H1 (cell line): ENCODE data around the gene KRTAP10-3. TPM values are rescaled to one million over a fixed set of nuclear protein-coding genes. Genes with fewer than 3 reads are reported as not detected.

ENCODE experiments used
- CTCF ChIA-PET: fragments of 300-600 bp; sonication (Branson Sonifier 250); formaldehyde crosslinking; loops from one replicate; lab custom pipeline; 2021; ENCODE audit not compliant: partially characterized antibody; lab: Charles Lee
- POLR2A ChIA-PET: fragments of 300-600 bp; sonication (Branson Sonifier 250); formaldehyde crosslinking; loops from one replicate; lab custom pipeline; 2021; ENCODE audit warnings: inconsistent platforms; ENCODE audit not compliant: partially characterized antibody; lab: Charles Lee
- DNase-seq, 2 experiments: peaks; one replicate each; pipeline versions ENCODE4 v3.0.0 to v3.0.0-alpha.2; 2010 to 2022; ENCODE audit warnings: low spot score in 2 of 2, low read depth in 1 of 2, mixed read lengths in 1 of 2
- FAIRE-seq: peaks from 2 replicates; lab custom pipeline; 2011; peaks lifted over from hg19 to GRCh38; lab: Jason Lieb, UNC
- H2AFZ ChIP-seq: 2 replicates; pipeline ENCODE4 v1.8.1; 2012; ENCODE audit warnings: low read length, inconsistent platforms
- H2AK5ac ChIP-seq: 2 replicates; pipeline ENCODE4 v1.6.1; 2013; ENCODE audit warnings: low read depth, low read length
- H2BK120ac ChIP-seq: replicated peaks from 2 replicates; pipeline ENCODE3; 2013; ENCODE audit warnings: low read depth, low read length, inconsistent platforms
- H2BK12ac ChIP-seq: 2 replicates; pipeline ENCODE4 v1.6.1; 2013; ENCODE audit warnings: low read depth, low read length
- H2BK15ac ChIP-seq: 2 replicates; pipeline ENCODE4 v1.6.1; 2013; ENCODE audit warnings: low read length
- H2BK20ac ChIP-seq: 2 replicates; pipeline ENCODE4 v1.6.1; 2013; ENCODE audit warnings: low read length
- H2BK5ac ChIP-seq: 2 replicates; pipeline ENCODE4 v1.6.1; 2013; ENCODE audit warnings: low read depth, low read length
- H3K14ac ChIP-seq: 2 replicates; pipeline ENCODE4 v1.6.1; 2013; ENCODE audit warnings: inconsistent platforms; ENCODE audit not compliant: insufficient read length
- H3K18ac ChIP-seq: 2 replicates; pipeline ENCODE4 v1.6.1; 2013; ENCODE audit warnings: low read length; ENCODE audit errors: extremely low read depth
- H3K23ac ChIP-seq: 2 replicates; pipeline ENCODE4 v1.6.1; 2013; ENCODE audit warnings: inconsistent platforms; ENCODE audit not compliant: insufficient read length
- H3K23me2 ChIP-seq: 2 replicates; pipeline ENCODE4 v1.6.1; 2013; ENCODE audit warnings: low read depth, low read length
- H3K27ac ChIP-seq: 2 replicates; pipeline ENCODE4 v1.6.1; 2011; ENCODE audit warnings: low read depth, low read length, inconsistent platforms
- H3K27me3 ChIP-seq, 4 experiments: replicated peaks in 1 of 4; 1 replicate in 1 of 4; 2 replicates in 3 of 4; pipeline versions ENCODE4 v1.6.1 to v1.8.1; 2011 to 2013; ENCODE audit warnings: low read length in 3 of 4, mild to moderate bottlenecking in 3 of 4, inconsistent platforms in 2 of 4, mixed read lengths in 2 of 4, moderate library complexity in 1 of 4; ENCODE audit not compliant: control insufficient read depth in 3 of 4, insufficient read depth in 3 of 4; ENCODE audit errors: extremely low read depth in 1 of 4
- H3K36me3 ChIP-seq, 4 experiments: 2 replicates each; pipeline versions ENCODE4 v1.6.1 to v1.8.1; 2011 to 2013; ENCODE audit warnings: mild to moderate bottlenecking in 4 of 4, low read length in 3 of 4, moderate library complexity in 2 of 4, control low read depth in 1 of 4, inconsistent platforms in 1 of 4; ENCODE audit not compliant: insufficient read depth in 4 of 4, control insufficient read depth in 2 of 4
- H3K4ac ChIP-seq: replicated peaks from 2 replicates; pipeline ENCODE3; 2013; ENCODE audit warnings: low read length, low read depth, mixed read lengths, inconsistent platforms; ENCODE audit not compliant: insufficient read length
- H3K4me1 ChIP-seq, 4 experiments: replicated peaks in 1 of 4; 1 replicate in 1 of 4; 2 replicates in 3 of 4; pipeline versions ENCODE4 v1.6.1 to v1.8.1; 2011 to 2013; ENCODE audit warnings: low read length in 3 of 4, inconsistent platforms in 2 of 4, mixed read lengths in 1 of 4; ENCODE audit not compliant: insufficient read depth in 4 of 4, control insufficient read depth in 3 of 4
- H3K4me2 ChIP-seq, 2 experiments: 2 replicates each; pipeline versions ENCODE4 v1.6.1 to v1.8.1; 2011 to 2013; ENCODE audit warnings: low read depth in 2 of 2, low read length in 2 of 2, control low read depth in 1 of 2, inconsistent platforms in 1 of 2, mild to moderate bottlenecking in 1 of 2; ENCODE audit not compliant: insufficient read depth in 1 of 2
- H3K4me3 ChIP-seq, 4 experiments: fragments of 200-600, 300-600 bp in 1 of 4; sonication (generic), shearing (Covaris generic), sonication (Bioruptor Twin) in 1 of 4; 2 replicates each; pipeline versions ENCODE4 v1.5.1 to v1.8.1; 2011 to 2016; ENCODE audit warnings: low read length in 4 of 4, low read depth in 3 of 4, control low read depth in 2 of 4, inconsistent platforms in 2 of 4, mild to moderate bottlenecking in 2 of 4, mixed read lengths in 1 of 4, moderate library complexity in 1 of 4; ENCODE audit not compliant: insufficient read depth in 2 of 4; ENCODE audit errors: extremely low read depth in 1 of 4
- H3K56ac ChIP-seq: replicated peaks from 2 replicates; pipeline ENCODE3; 2013; ENCODE audit warnings: low read depth, mild to moderate bottlenecking, mixed read lengths, low read length, inconsistent platforms; ENCODE audit not compliant: insufficient read length
- H3K79me1 ChIP-seq: 2 replicates; pipeline ENCODE4 v1.6.1; 2013; ENCODE audit warnings: low read depth, low read length, control low read depth
- H3K79me2 ChIP-seq, 2 experiments: 2 replicates each; pipeline versions ENCODE4 v1.6.1 to v1.8.1; 2012 to 2013; ENCODE audit warnings: low read length in 2 of 2, mild to moderate bottlenecking in 2 of 2, inconsistent platforms in 1 of 2; ENCODE audit not compliant: insufficient read depth in 2 of 2, control insufficient read depth in 1 of 2
- H3K9ac ChIP-seq, 4 experiments: replicated peaks in 1 of 4; 1 replicate in 1 of 4; 2 replicates in 3 of 4; pipeline versions ENCODE4 v1.6.1 to v1.8.1; 2011 to 2013; ENCODE audit warnings: low read depth in 3 of 4, low read length in 3 of 4, control low read depth in 2 of 4, mild to moderate bottlenecking in 2 of 4, moderate library complexity in 2 of 4, inconsistent platforms in 1 of 4; ENCODE audit errors: extremely low read depth in 1 of 4
- H3K9me3 ChIP-seq, 2 experiments: 2 replicates each; pipeline versions ENCODE4 v1.6.1 to v1.8.1; 2012 to 2013; ENCODE audit warnings: mild to moderate bottlenecking in 2 of 2, moderate library complexity in 2 of 2, control low read depth in 1 of 2, inconsistent platforms in 1 of 2, low read depth in 1 of 2, low read length in 1 of 2, mixed read lengths in 1 of 2; ENCODE audit not compliant: insufficient read depth in 2 of 2
- H4K20me1 ChIP-seq, 2 experiments: replicated peaks in 1 of 2; 2 replicates each; pipeline versions ENCODE3 to v1.8.1; 2011 to 2013; ENCODE audit warnings: inconsistent platforms in 2 of 2, low read length in 2 of 2, mild to moderate bottlenecking in 1 of 2; ENCODE audit not compliant: insufficient read depth in 2 of 2, control insufficient read depth in 1 of 2
- H4K5ac ChIP-seq: 2 replicates; pipeline ENCODE4 v1.6.1; 2013; ENCODE audit warnings: low read length, low read depth, mixed read lengths, inconsistent platforms; ENCODE audit not compliant: insufficient read length
- H4K8ac ChIP-seq: 2 replicates; pipeline ENCODE4 v1.8.0; 2013; ENCODE audit warnings: mild to moderate bottlenecking, moderate library complexity, low read length, inconsistent platforms; ENCODE audit not compliant: insufficient read depth; ENCODE audit errors: extremely low read depth
- H4K91ac ChIP-seq: replicated peaks from 2 replicates; pipeline ENCODE3; 2013; ENCODE audit warnings: low read length, mixed read lengths, inconsistent platforms; ENCODE audit not compliant: insufficient read length
- ASH2L ChIP-seq: fragments of 200-600, 300-600 bp; sonication (generic); IDR thresholded peaks from one replicate; pipeline ENCODE4 v1.7.1; 2017; ENCODE audit warnings: low read length
- CREB1 ChIP-seq: IDR thresholded peaks from 2 replicates; pipeline ENCODE4 v1.6.1; 2012; ENCODE audit warnings: inconsistent platforms
- E2F6 ChIP-seq: IDR thresholded peaks from 2 replicates; pipeline ENCODE4 v1.6.1; 2012; ENCODE audit warnings: inconsistent platforms
- EP300 ChIP-seq, 2 experiments: IDR thresholded peaks; 1 replicate in 1 of 2; 2 replicates in 1 of 2; pipeline ENCODE4 v1.6.1; 2011 to 2012; ENCODE audit warnings: low read depth in 2 of 2, low read length in 2 of 2, mild to moderate bottlenecking in 2 of 2, borderline replicate concordance in 1 of 2, inconsistent platforms in 1 of 2, moderate library complexity in 1 of 2
- EZH2 ChIP-seq: fragments of 200-600 bp; sonication (generic); IDR thresholded peaks from 2 replicates; pipeline ENCODE4 v1.7.1; 2012; ENCODE audit warnings: low read depth, mild to moderate bottlenecking, moderate library complexity, low read length, inconsistent platforms; ENCODE audit not compliant: severe bottlenecking
- GTF2F1 ChIP-seq: IDR thresholded peaks from 2 replicates; pipeline ENCODE4 v1.6.1; 2012; ENCODE audit warnings: low read depth, low read length, improper control_type of control experiment, borderline replicate concordance
- HDAC6 ChIP-seq: IDR thresholded peaks from one replicate; pipeline ENCODE4 v1.7.1; 2012; ENCODE audit warnings: low read depth, mild to moderate bottlenecking, inconsistent platforms, low read length, moderate library complexity
- NRF1 ChIP-seq: IDR thresholded peaks from 2 replicates; pipeline ENCODE4 v1.6.1; 2011; ENCODE audit warnings: mild to moderate bottlenecking, low read depth, low read length, improper control_type of control experiment
- PHF8 ChIP-seq: fragments of 200-600 bp; sonication (generic); conservative IDR thresholded peaks from 2 replicates; pipeline ENCODE4 v1.7.1; 2012; ENCODE audit warnings: low read depth, mild to moderate bottlenecking, inconsistent platforms, low read length, moderate library complexity
- RBBP5 ChIP-seq: IDR thresholded peaks from 2 replicates; pipeline ENCODE4 v1.7.1; 2012; ENCODE audit warnings: low read depth, mild to moderate bottlenecking, inconsistent platforms, low read length, moderate library complexity, borderline replicate concordance
- SRF ChIP-seq: IDR thresholded peaks from 2 replicates; pipeline ENCODE4 v1.6.1; 2011; ENCODE audit warnings: mild to moderate bottlenecking, low read depth, low read length, moderate library complexity
- WGBS, 2 experiments: shearing (Covaris generic) in 1 of 2; methylation state at CpG; one replicate each; pipeline versions ENCODE4 v1.1.6 to v1.1.7; 2013 to 2015; ENCODE audit warnings: low lambda C conversion rate in 2 of 2, mixed read lengths in 2 of 2, inconsistent platforms in 1 of 2, low coverage in 1 of 2, missing lambda C conversion rate in 1 of 2; ENCODE audit not compliant: insufficient replicate concordance in 2 of 2, insufficient coverage in 1 of 2, insufficient read length in 1 of 2; ENCODE audit errors: extremely low coverage in 1 of 2, missing lambda C conversion rate in 1 of 2; 5-methylcytosine and 5-hydroxymethylcytosine counted together
- polyA plus RNA-seq, 7 experiments: library from polyadenylated mRNA; depleted of rRNA in 3 of 7; stranded (reverse) in 5 of 7; unstranded in 2 of 7; fragments of >200 nt in 5 of 7; fragments of 200-250 nt in 2 of 7; gene quantifications; 1 replicate in 5 of 7; 2 replicates in 1 of 7; 4 replicates in 1 of 7; pipeline versions ENCODE4 v1.2.1 to v1.2.3, GENCODE V29; 2011 to 2013; ENCODE audit warnings: missing spikeins in 2 of 7, mixed read lengths in 2 of 7
- total RNA-seq: library from RNA; stranded (reverse); fragmentation: NEBNext Ultra II Directional; extraction: Animal tissue kit (Norgen Biotek cat#: 25700); gene quantifications from 2 replicates; pipeline ENCODE4 v1.2.1, GENCODE V29; 2021
- TF ChIP-seq, protein P1 (sequence below): IDR thresholded peaks from 2 replicates; pipeline ENCODE4 v1.6.1; 2011; ENCODE audit warnings: low read length, improper control_type of control experiment

Gene KRTAP10-3
- total and polyA plus RNA-seq, 2 of the 8 experiments (the other 6 are each of a cell fraction or from before 2014, with no cell fraction given): not detected

- no peaks in the 10 kb centered on the region; a peak in 1 of 7 replicates for H3K4me1 ChIP-seq
- ChIA-PET CTCF (no interaction called here), POLR2A (no interaction called here)
- H4K20me1 ChIP-seq: no peaks in the 10 kb centered on the region
- H3K36me3 ChIP-seq: no peaks in the 10 kb centered on the region; a peak in 1 of 8 replicates
- H3K79me2 ChIP-seq: no peaks in the 10 kb centered on the region
- H3K27ac ChIP-seq: no peak overlapping the region
- H3K79me1 ChIP-seq: no peaks in the 10 kb centered on the region
- H2AFZ ChIP-seq: no peak overlapping the region
- no peak overlapping the region for H3K56ac ChIP-seq
- no peak overlapping the region for H4K91ac ChIP-seq
- no peaks in the 10 kb centered on the region for H3K27me3 ChIP-seq
- no peak overlapping the region for H3K4ac ChIP-seq
- H3K4me3 ChIP-seq: no peak overlapping the region
- no peak overlapping the region for H2BK12ac ChIP-seq
- H4K5ac ChIP-seq: no peak overlapping the region
- H2BK20ac ChIP-seq: no peak overlapping the region
- WGBS, 2 experiments: 79% methylated on average over 4 of the region's 4 CpGs; no CpG with 5 or more reads in 1 of the 2 experiments
- H2BK15ac ChIP-seq: no peak overlapping the region
- H3K18ac ChIP-seq: no peak overlapping the region
- no peak overlapping the region for H3K23ac ChIP-seq
- H2AK5ac ChIP-seq: no peak overlapping the region
- H3K9ac ChIP-seq: no peak overlapping the region
- H2BK5ac ChIP-seq: no peak overlapping the region
- peaks cover 12 to 15% of the 10 kb centered on the region in 2 experiments; a peak in 3 of 4 replicates for H3K9me3 ChIP-seq
- no peak overlapping the region for H2BK120ac ChIP-seq
- H3K14ac ChIP-seq: no peak overlapping the region
- H3K23me2 ChIP-seq: 0 out of 2 replicates have a peak, but pooled peaks cover 2% of the 10 kb centered on the region
- no peak overlapping the region for H4K8ac ChIP-seq
- FAIRE-seq (no peak), DNase-seq (no peak)
- H3K4me2 ChIP-seq: no peak overlapping the region
- TF ChIP-seq RBBP5 (no peak), HDAC6 (no peak), PHF8 (no peak), EP300 (IDR thresholded peaks at IDR 0.05; ENCODE audit: borderline replicate concordance in 1 of 2, low read depth in 2 of 2, low read length in 2 of 2) (no peak), NRF1 (no peak), GTF2F1 (no peak), CREB1 (no peak), ASH2L (no peak), EZH2 (no peak), SRF (no peak), E2F6 (no peak)
- TF ChIP-seq, protein P1, sequence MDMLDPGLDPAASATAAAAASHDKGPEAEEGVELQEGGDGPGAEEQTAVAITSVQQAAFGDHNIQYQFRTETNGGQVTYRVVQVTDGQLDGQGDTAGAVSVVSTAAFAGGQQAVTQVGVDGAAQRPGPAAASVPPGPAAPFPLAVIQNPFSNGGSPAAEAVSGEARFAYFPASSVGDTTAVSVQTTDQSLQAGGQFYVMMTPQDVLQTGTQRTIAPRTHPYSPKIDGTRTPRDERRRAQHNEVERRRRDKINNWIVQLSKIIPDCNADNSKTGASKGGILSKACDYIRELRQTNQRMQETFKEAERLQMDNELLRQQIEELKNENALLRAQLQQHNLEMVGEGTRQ: no peak
Measured at GRCh38 chr21:44606495-44606894, 47.9 kb upstream of the KRTAP10-3 start.
